ENCODE data around the gene SH3BGRL2.

SH3BGRL2 gene

DNA sequence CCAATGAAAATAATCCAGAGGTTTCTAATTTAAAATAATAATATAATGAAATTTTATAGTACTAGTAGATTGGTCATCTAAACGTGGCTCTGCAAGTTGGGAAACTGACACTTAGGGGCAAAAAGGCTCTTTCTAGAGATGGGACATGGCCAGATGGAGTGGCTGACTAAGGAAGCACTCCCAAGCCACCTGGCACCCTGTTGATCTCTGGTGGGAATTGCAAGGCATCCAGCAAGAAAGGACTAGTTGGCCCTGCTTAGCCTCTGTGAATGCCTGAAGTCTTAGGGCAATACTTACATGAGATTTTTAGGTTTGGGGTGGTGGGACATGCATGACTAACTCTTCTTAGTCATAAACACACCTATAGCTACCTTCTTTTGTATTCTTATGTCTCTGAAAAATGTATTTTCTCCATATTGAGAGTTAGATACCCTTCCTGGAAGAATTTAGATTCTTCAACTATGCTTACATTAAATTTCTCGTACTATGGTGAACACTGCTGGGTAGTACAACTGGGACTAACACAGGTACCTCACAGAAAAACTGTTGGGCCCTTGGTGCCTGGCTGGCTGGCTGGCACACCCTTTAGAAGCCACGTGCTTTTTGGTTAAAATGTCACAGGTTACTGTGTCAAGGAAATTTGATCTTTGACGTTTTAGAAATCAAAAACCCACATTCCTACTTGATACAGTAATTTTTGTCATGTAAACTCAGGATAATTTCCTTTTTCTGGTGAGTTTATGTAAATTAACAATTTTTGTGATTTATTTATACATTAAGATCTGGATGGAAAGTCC is 25.0 kb upstream of the SH3BGRL2 start:
- no CpG with 5 or more reads among the region's 4 CpGs for WGBS (ENCODE audit: extremely low coverage, insufficient coverage, low lambda C conversion rate)

DNA sequence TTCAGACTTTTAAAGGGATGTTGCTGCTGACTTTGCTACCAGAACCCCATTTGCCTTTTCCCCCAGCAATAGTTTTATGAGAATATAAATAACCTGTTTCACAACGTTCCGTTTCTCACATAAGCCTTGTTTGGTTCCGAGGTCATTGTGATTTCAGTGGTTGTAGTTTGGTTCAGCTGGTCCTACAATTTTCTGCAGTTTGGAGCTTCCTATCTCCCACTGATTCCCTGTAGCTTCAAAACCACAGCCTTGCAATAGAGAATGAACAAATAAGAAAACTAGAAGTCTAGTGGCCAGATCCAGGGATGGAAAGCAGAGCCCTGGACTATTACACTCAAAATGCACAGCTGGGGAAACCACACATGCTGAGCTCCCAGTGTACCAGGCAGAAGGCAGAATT is 24.1 kb upstream of the SH3BGRL2 start:
- Histone ChIP-seq H3K4me2 (ENCODE audit: low read length) (no peak overlapping the region), H3K4me3 (ENCODE audit: low read length) (no peak overlapping the region), H3K18ac (ENCODE audit: low read length) (no peak overlapping the region), H3K4me1 (ENCODE audit: control insufficient read depth, low read depth, low read length) (no peaks in the 10 kb centered on the region), H3K79me2 (ENCODE audit: control insufficient read depth, insufficient read depth, low read length) (no peaks in the 10 kb centered on the region), H3K9ac (ENCODE audit: low read length) (no peak overlapping the region), H2BK15ac (replicated peaks; ENCODE audit: low read depth) (no peak overlapping the region), H3K27me3 (ENCODE audit: insufficient read depth, low read length, poor library complexity) (no peaks in the 10 kb centered on the region), H3K27ac (ENCODE audit: low read depth, low read length) (no peak overlapping the region), H2AK5ac (ENCODE audit: low read length) (no peak overlapping the region), H3K4ac (ENCODE audit: low read depth, low read length) (no peak overlapping the region), H4K5ac (ENCODE audit: low read length) (no peak overlapping the region), H2BK120ac (ENCODE audit: low read depth, low read length) (no peak overlapping the region), H4K8ac (ENCODE audit: low read depth, low read length) (no peak overlapping the region), H3K56ac (ENCODE audit: low read length) (no peak overlapping the region), H2BK5ac (ENCODE audit: low read length) (no peak overlapping the region), H3K36me3 (ENCODE audit: control insufficient read depth, insufficient read depth, low read length) (no peaks in the 10 kb centered on the region), H3K79me1 (ENCODE audit: low read length) (no peaks in the 10 kb centered on the region), H3K23ac (ENCODE audit: low read length) (no peak overlapping the region)
- WGBS (ENCODE audit: extremely low coverage, insufficient coverage, low lambda C conversion rate), result no CpG with 5 or more reads among the region's 3 CpGs
- no peak for DNase-seq

More for the DNA sequence above, 25.0 kb upstream of the SH3BGRL2 start:
- Histone ChIP-seq H2AK5ac (ENCODE audit: low read length) (no peak overlapping the region), H2BK120ac (ENCODE audit: low read depth, low read length) (no peak overlapping the region), H3K4me2 (ENCODE audit: low read length) (no peak overlapping the region), H3K4me1 (ENCODE audit: control insufficient read depth, low read depth, low read length) (no peaks in the 10 kb centered on the region), H3K9ac (ENCODE audit: low read length) (no peak overlapping the region), H2BK15ac (replicated peaks; ENCODE audit: low read depth) (no peak overlapping the region), H4K5ac (ENCODE audit: low read length) (no peak overlapping the region), H4K8ac (ENCODE audit: low read depth, low read length) (no peak overlapping the region), H3K27me3 (ENCODE audit: insufficient read depth, low read length, poor library complexity) (no peaks in the 10 kb centered on the region), H3K79me1 (ENCODE audit: low read length) (no peaks in the 10 kb centered on the region), H3K79me2 (ENCODE audit: control insufficient read depth, insufficient read depth, low read length) (no peaks in the 10 kb centered on the region), H3K18ac (ENCODE audit: low read length) (no peak overlapping the region), H3K4me3 (ENCODE audit: low read length) (no peak overlapping the region), H3K23ac (ENCODE audit: low read length) (no peak overlapping the region), H3K27ac (ENCODE audit: low read depth, low read length) (no peak overlapping the region), H3K4ac (ENCODE audit: low read depth, low read length) (no peak overlapping the region), H2BK5ac (ENCODE audit: low read length) (no peak overlapping the region), H3K56ac (ENCODE audit: low read length) (no peak overlapping the region), H3K36me3 (ENCODE audit: control insufficient read depth, insufficient read depth, low read length) (no peaks in the 10 kb centered on the region)
- DNase-seq, result peak; percentile 47

DNA sequence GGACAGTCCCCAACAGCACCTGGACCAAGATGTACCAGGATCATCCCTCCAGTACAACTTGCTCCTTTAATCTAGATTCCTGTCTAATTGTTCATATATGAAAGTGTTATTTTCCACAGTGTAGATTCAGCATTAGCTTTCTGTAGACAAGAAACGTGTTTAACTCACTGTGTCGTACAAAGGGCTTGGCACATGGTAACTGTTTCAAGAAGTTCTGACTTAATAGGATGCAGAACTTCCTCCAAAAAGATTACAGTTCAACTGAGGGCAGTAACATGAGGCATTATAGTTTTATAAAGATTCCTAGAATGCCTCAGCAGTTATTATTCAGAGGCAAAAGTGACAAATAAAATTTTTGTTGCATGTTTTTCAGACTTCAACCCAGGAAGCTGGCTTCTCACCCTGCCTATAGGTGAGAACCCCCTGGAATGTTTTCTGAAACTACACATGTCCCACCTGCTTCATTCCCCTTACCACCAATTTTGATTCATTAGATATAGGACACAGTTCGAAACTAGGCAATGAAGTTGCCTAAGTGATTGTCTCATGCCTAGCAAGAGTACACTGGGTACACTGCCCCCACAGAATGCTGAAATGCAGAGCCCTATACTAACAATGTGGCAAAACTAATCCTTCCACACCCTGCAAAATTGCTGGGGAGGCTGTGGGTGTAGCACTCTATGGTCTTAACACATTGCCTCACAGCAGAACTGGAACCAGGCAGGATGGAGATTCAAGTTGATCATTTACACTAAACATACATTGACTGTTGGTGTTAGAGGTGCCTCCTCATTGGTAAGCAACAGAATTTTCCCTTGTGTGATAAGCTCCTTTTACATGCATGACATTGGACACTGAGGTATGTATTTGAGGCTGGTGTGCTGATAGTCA is 22.6 kb upstream of the SH3BGRL2 start:
- H3K79me1 ChIP-seq (ENCODE audit: low read length), result no peaks in the 10 kb centered on the region
- no peaks in the 10 kb centered on the region for H3K79me2 ChIP-seq (ENCODE audit: control insufficient read depth, insufficient read depth, low read length)
- no peak for DNase-seq
- no peak overlapping the region for H2AK5ac ChIP-seq (ENCODE audit: low read length)
- H3K36me3 ChIP-seq (ENCODE audit: control insufficient read depth, insufficient read depth, low read length), result no peaks in the 10 kb centered on the region
- no peak overlapping the region for H3K9ac ChIP-seq (ENCODE audit: low read length)
- H3K18ac ChIP-seq (ENCODE audit: low read length), result no peak overlapping the region
- H4K5ac ChIP-seq (ENCODE audit: low read length), result no peak overlapping the region
- no peak overlapping the region for H3K4me3 ChIP-seq (ENCODE audit: low read length)
- no peak overlapping the region for H3K23ac ChIP-seq (ENCODE audit: low read length)
- H3K4ac ChIP-seq (ENCODE audit: low read depth, low read length), result no peak overlapping the region
- no peaks in the 10 kb centered on the region for H3K4me1 ChIP-seq (ENCODE audit: control insufficient read depth, low read depth, low read length)
- no peak overlapping the region for H4K8ac ChIP-seq (ENCODE audit: low read depth, low read length)
- no peak overlapping the region for H2BK5ac ChIP-seq (ENCODE audit: low read length)
- no peak overlapping the region for H2BK15ac ChIP-seq (replicated peaks; ENCODE audit: low read depth)
- WGBS (ENCODE audit: extremely low coverage, insufficient coverage, low lambda C conversion rate), result no CpG with 5 or more reads among the region's 3 CpGs
- H3K27me3 ChIP-seq (ENCODE audit: insufficient read depth, low read length, poor library complexity), result no peaks in the 10 kb centered on the region
- H3K56ac ChIP-seq (ENCODE audit: low read length), result no peak overlapping the region
- no peak overlapping the region for H3K4me2 ChIP-seq (ENCODE audit: low read length)
- H2BK120ac ChIP-seq (ENCODE audit: low read depth, low read length), result no peak overlapping the region
- no peak overlapping the region for H3K27ac ChIP-seq (ENCODE audit: low read depth, low read length)

DNA sequence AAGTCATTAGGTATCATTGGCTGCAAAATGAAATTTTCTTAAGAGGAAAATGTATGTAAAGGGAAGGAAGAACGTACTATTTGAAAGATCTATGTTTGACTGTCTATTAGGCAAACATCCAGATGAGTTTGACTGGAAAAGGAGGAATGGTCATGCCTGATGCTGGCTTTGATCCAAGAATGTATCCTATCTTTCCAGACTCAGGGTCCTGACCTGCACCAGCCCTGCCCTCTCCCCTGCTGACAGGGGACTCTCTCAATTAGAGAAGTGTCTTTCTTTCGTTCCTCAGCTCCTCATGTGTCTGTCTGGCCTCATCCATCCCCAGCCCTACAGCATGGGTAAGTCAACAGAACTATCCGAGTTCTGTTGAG is 21.9 kb upstream of the SH3BGRL2 start:
- H4K5ac ChIP-seq (ENCODE audit: low read length), result no peak overlapping the region
- H3K18ac ChIP-seq (ENCODE audit: low read length), result no peak overlapping the region
- H2AK5ac ChIP-seq (ENCODE audit: low read length), result no peak overlapping the region
- no peak overlapping the region for H3K4me2 ChIP-seq (ENCODE audit: low read length)
- no peak for DNase-seq
- no peaks in the 10 kb centered on the region for H3K36me3 ChIP-seq (ENCODE audit: control insufficient read depth, insufficient read depth, low read length)
- no peak overlapping the region for H3K27ac ChIP-seq (ENCODE audit: low read depth, low read length)
- no peak overlapping the region for H3K9ac ChIP-seq (ENCODE audit: low read length)
- no peak overlapping the region for H2BK5ac ChIP-seq (ENCODE audit: low read length)
- no peak overlapping the region for H4K8ac ChIP-seq (ENCODE audit: low read depth, low read length)
- H2BK120ac ChIP-seq (ENCODE audit: low read depth, low read length), result no peak overlapping the region
- no peaks in the 10 kb centered on the region for H3K27me3 ChIP-seq (ENCODE audit: insufficient read depth, low read length, poor library complexity)
- H2BK15ac ChIP-seq (replicated peaks; ENCODE audit: low read depth), result no peak overlapping the region
- H3K4ac ChIP-seq (ENCODE audit: low read depth, low read length), result no peak overlapping the region
- no peak overlapping the region for H3K23ac ChIP-seq (ENCODE audit: low read length)
- H3K79me2 ChIP-seq (ENCODE audit: control insufficient read depth, insufficient read depth, low read length), result no peaks in the 10 kb centered on the region
- no peak overlapping the region for H3K4me3 ChIP-seq (ENCODE audit: low read length)
- no CpG with 5 or more reads among the region's 3 CpGs for WGBS (ENCODE audit: extremely low coverage, insufficient coverage, low lambda C conversion rate)
- H3K56ac ChIP-seq (ENCODE audit: low read length), result no peak overlapping the region
- H3K4me1 ChIP-seq (ENCODE audit: control insufficient read depth, low read depth, low read length), result no peaks in the 10 kb centered on the region
- no peaks in the 10 kb centered on the region for H3K79me1 ChIP-seq (ENCODE audit: low read length)

DNA sequence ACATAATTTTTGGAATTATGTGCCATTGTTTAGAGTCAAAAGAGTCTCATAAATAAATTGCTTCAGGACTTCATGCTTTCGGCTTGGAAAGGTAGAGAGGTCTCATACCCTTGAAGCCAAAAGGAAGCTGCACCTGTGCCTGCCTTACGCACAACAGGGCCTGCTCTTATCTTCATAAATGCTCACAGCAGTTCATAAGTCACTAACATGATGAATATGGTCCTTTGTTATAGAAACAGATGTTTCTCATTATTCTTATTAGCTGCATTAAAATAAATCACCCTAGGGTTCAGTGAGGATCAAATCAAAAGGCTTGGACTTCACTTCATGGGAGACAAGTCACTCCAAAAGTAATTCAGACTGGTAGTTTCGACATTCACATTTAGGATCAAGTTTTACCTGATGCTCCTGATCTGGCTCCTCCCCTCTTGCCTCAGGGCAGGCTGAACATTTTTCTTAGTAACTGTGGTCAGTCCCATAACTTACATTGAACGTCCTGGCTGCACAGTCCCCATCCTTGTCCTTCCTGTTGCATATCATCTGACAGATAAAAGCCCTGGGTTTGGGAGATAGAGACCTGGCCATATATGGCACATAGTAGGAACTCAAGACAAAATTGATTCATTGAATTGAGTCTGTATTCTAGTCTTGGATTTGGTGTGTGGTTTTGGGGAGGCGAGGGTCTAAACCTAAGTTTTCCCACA is 20.7 kb upstream of the SH3BGRL2 start:
- Histone ChIP-seq H3K36me3 (ENCODE audit: control insufficient read depth, insufficient read depth, low read length) (no peaks in the 10 kb centered on the region), H3K23ac (ENCODE audit: low read length) (no peak overlapping the region), H2AK5ac (ENCODE audit: low read length) (no peak overlapping the region), H3K27ac (ENCODE audit: low read depth, low read length) (no peak overlapping the region), H3K27me3 (ENCODE audit: insufficient read depth, low read length, poor library complexity) (no peaks in the 10 kb centered on the region), H2BK15ac (replicated peaks; ENCODE audit: low read depth) (no peak overlapping the region), H3K56ac (ENCODE audit: low read length) (no peak overlapping the region), H4K5ac (ENCODE audit: low read length) (no peak overlapping the region), H2BK120ac (ENCODE audit: low read depth, low read length) (no peak overlapping the region), H4K8ac (ENCODE audit: low read depth, low read length) (no peak overlapping the region), H3K4me2 (ENCODE audit: low read length) (no peak overlapping the region), H3K79me2 (ENCODE audit: control insufficient read depth, insufficient read depth, low read length) (no peaks in the 10 kb centered on the region), H3K18ac (ENCODE audit: low read length) (no peak overlapping the region), H3K4me3 (ENCODE audit: low read length) (no peak overlapping the region), H2BK5ac (ENCODE audit: low read length) (no peak overlapping the region), H3K79me1 (ENCODE audit: low read length) (no peaks in the 10 kb centered on the region), H3K4ac (ENCODE audit: low read depth, low read length) (no peak overlapping the region), H3K4me1 (ENCODE audit: control insufficient read depth, low read depth, low read length) (no peaks in the 10 kb centered on the region), H3K9ac (ENCODE audit: low read length) (no peak overlapping the region)
- WGBS (ENCODE audit: extremely low coverage, insufficient coverage, low lambda C conversion rate), result no CpG with 5 or more reads among the region's 5 CpGs
- no peak for DNase-seq

Data from mesendoderm (in vitro differentiated cells).